HG02610 (cell line): Measurements from ENCODE around the gene TRNP1.

Experiments
- ATAC-seq: cut with Tn5 transposase; IDR thresholded peaks from one replicate; pipeline ENCODE4 v1.9.1; 2021; ENCODE audit warnings: mild to moderate bottlenecking, moderate library complexity; ENCODE audit not compliant: unreplicated experiment

TRNP1 gene

GRCh38 chr1:27000817-27001460, 7.4 kb downstream of the TRNP1 start:
- no peak for ATAC-seq

- no peak for ATAC-seq
Observed at GRCh38 chr1:27001570-27002360, 8.3 kb downstream of the TRNP1 start.

GRCh38 chr1:27003745-27004470, 10.4 kb downstream of the TRNP1 start:
- ATAC-seq, result no peak

- ATAC-seq, result no peak
Observed at GRCh38 chr1:27004471-27005165, 11.1 kb downstream of the TRNP1 start.

GRCh38 chr1:27005166-27005530, 11.7 kb downstream of the TRNP1 start:
- no peak for ATAC-seq

GRCh38 chr1:27005648-27006496, 12.4 kb downstream of the TRNP1 start:
- no peak for ATAC-seq

- no peak for ATAC-seq
Observed at GRCh38 chr1:27006683-27007082, 13.2 kb downstream of the TRNP1 start.

GRCh38 chr1:27007909-27008582, 14.6 kb downstream of the TRNP1 start:
- no peak for ATAC-seq

- ATAC-seq, result no peak
Observed at GRCh38 chr1:27009601-27010197, 16.2 kb downstream of the TRNP1 start.

GRCh38 chr1:27010226-27010994, 16.9 kb downstream of the TRNP1 start:
- no peak for ATAC-seq

- ATAC-seq, result no peak
Observed at GRCh38 chr1:27011058-27011764, 17.7 kb downstream of the TRNP1 start.

GRCh38 chr1:27011976-27012563, 18.6 kb downstream of the TRNP1 start:
- ATAC-seq, result no peak

- ATAC-seq, result no peak
Observed at GRCh38 chr1:27015260-27015659, 21.8 kb downstream of the TRNP1 start.

GRCh38 chr1:27016376-27016775, 22.9 kb downstream of the TRNP1 start:
- ATAC-seq, result no peak

GRCh38 chr1:27017207-27017606, 23.7 kb downstream of the TRNP1 start:
- ATAC-seq, result no peak

- no peak for ATAC-seq
Observed at GRCh38 chr1:27018316-27018715, 24.8 kb downstream of the TRNP1 start.

GRCh38 chr1:27021354-27022031, 28.0 kb downstream of the TRNP1 start:
- ATAC-seq, result no peak
